ENCODE data around the gene ACKR2. TPM values are rescaled to one million over a fixed set of nuclear protein-coding genes. Genes with fewer than 3 reads are reported as not detected.

The ACKR2 gene
- total and polyA plus RNA-seq, 2 experiments from 2014 or later: 0.11 to 0.23 TPM

GRCh38 chr3:42892807-42893206, 83.6 kb downstream of the ACKR2 start:
- Histone ChIP-seq H3K9me3 (ENCODE audit: low read depth) (no peaks in the 10 kb centered on the region), H3F3A (ENCODE audit: insufficient read depth) (no peaks in the 10 kb centered on the region)

GRCh38 chr3:42894698-42895579, 85.7 kb downstream of the ACKR2 start:
- DNase-seq: no peak
- in situ Hi-C loops (cut with MboI): no loop called here
- H4K20me1 ChIP-seq (ENCODE audit: insufficient read depth): no peaks in the 10 kb centered on the region
- H2AFZ ChIP-seq: no peak overlapping the region
- H3K9me2 ChIP-seq (ENCODE audit: insufficient read depth): no peaks in the 10 kb centered on the region
- H3K27ac ChIP-seq: no peak overlapping the region
- no peaks in the 10 kb centered on the region for H3K36me3 ChIP-seq (ENCODE audit: low read depth)
- no peak for TF ChIP-seq EZH2phosphoT487 (IDR thresholded peaks at IDR 0.05; ENCODE audit: insufficient read depth, low read depth)
- no peak for TF ChIP-seq EZH2 (IDR thresholded peaks at IDR 0.05; ENCODE audit: insufficient read depth, poor library complexity, severe bottlenecking)
- no peaks in the 10 kb centered on the region; the same call in 1 of the 2 replicates for H3K4me1 ChIP-seq (ENCODE audit: insufficient read depth)
- WGBS, 2 experiments (ENCODE audit: low coverage in 1 of 2, low lambda C conversion rate in 2 of 2, missing lambda C conversion rate in 2 of 2): 51 to 54% methylated on average over 3 of the region's 3 CpGs
- H3K4me3 ChIP-seq: no peak overlapping the region
- 0 out of 2 replicates have a peak, but pooled peaks cover 17% of the 10 kb centered on the region for H3K27me3 ChIP-seq (replicated peaks; ENCODE audit: insufficient read depth)
- no peaks in the 10 kb centered on the region for H3K9me3 ChIP-seq (ENCODE audit: low read depth)
- H3K4me2 ChIP-seq (ENCODE audit: unreplicated experiment): no peak overlapping the region
- H3K79me2 ChIP-seq (ENCODE audit: insufficient read depth): no peaks in the 10 kb centered on the region
- no peak overlapping the region for H3K9ac ChIP-seq
- no peaks in the 10 kb centered on the region for H3F3A ChIP-seq (ENCODE audit: insufficient read depth)

More at GRCh38 chr3:42892807-42893206, 83.6 kb downstream of the ACKR2 start:
- Histone ChIP-seq H3K4me3 (no peak overlapping the region), H3K27ac (no peak overlapping the region), H3K9me2 (ENCODE audit: insufficient read depth) (no peaks in the 10 kb centered on the region), H3K27me3 (replicated peaks; ENCODE audit: insufficient read depth) (peaks cover 22% of the 10 kb centered on the region; the same call in 1 of the 2 replicates), H3K4me2 (ENCODE audit: unreplicated experiment) (no peak overlapping the region), H3K9ac (no peak overlapping the region), H4K20me1 (ENCODE audit: insufficient read depth) (no peaks in the 10 kb centered on the region), H3K79me2 (ENCODE audit: insufficient read depth) (no peaks in the 10 kb centered on the region), H3K4me1 (ENCODE audit: insufficient read depth) (no peaks in the 10 kb centered on the region; the same call in 1 of the 2 replicates), H2AFZ (no peak overlapping the region), H3K36me3 (ENCODE audit: low read depth) (no peaks in the 10 kb centered on the region)
- DNase-seq: no peak
- no peak for TF ChIP-seq EZH2 (IDR thresholded peaks at IDR 0.05; ENCODE audit: insufficient read depth, poor library complexity, severe bottlenecking)
- TF ChIP-seq EZH2phosphoT487 (IDR thresholded peaks at IDR 0.05; ENCODE audit: insufficient read depth, low read depth): no peak
- in situ Hi-C loops (cut with MboI): no loop called here
- WGBS, 2 experiments (ENCODE audit: low coverage in 1 of 2, low lambda C conversion rate in 2 of 2, missing lambda C conversion rate in 2 of 2): 21 to 39% methylated on average over 1 of the region's 1 CpG

GRCh38 chr3:42895580-42895868, 86.3 kb downstream of the ACKR2 start:
- no peak for TF ChIP-seq EZH2 (IDR thresholded peaks at IDR 0.05; ENCODE audit: insufficient read depth, poor library complexity, severe bottlenecking)
- no peaks in the 10 kb centered on the region; the same call in 1 of the 2 replicates for H3K4me1 ChIP-seq (ENCODE audit: insufficient read depth)
- H3F3A ChIP-seq (ENCODE audit: insufficient read depth): no peaks in the 10 kb centered on the region
- H4K20me1 ChIP-seq (ENCODE audit: insufficient read depth): no peaks in the 10 kb centered on the region
- no peak for DNase-seq
- H3K9me3 ChIP-seq (ENCODE audit: low read depth): no peaks in the 10 kb centered on the region
- H3K27ac ChIP-seq: no peak overlapping the region
- no peaks in the 10 kb centered on the region for H3K79me2 ChIP-seq (ENCODE audit: insufficient read depth)
- in situ Hi-C loops (cut with MboI): no loop called here
- H2AFZ ChIP-seq: no peak overlapping the region
- H3K9ac ChIP-seq: no peak overlapping the region
- H3K9me2 ChIP-seq (ENCODE audit: insufficient read depth): no peaks in the 10 kb centered on the region
- H3K36me3 ChIP-seq (ENCODE audit: low read depth): no peaks in the 10 kb centered on the region
- H3K4me3 ChIP-seq: no peak overlapping the region
- no peak overlapping the region for H3K4me2 ChIP-seq (ENCODE audit: unreplicated experiment)
- 0 out of 2 replicates have a peak, but pooled peaks cover 17% of the 10 kb centered on the region for H3K27me3 ChIP-seq (replicated peaks; ENCODE audit: insufficient read depth)

- Histone ChIP-seq H3F3A (ENCODE audit: insufficient read depth) (no peaks in the 10 kb centered on the region), H3K9me2 (ENCODE audit: insufficient read depth) (no peaks in the 10 kb centered on the region), H3K27ac (no peak overlapping the region), H3K27me3 (replicated peaks; ENCODE audit: insufficient read depth) (0 out of 2 replicates have a peak, but pooled peaks cover 11% of the 10 kb centered on the region), H3K79me2 (ENCODE audit: insufficient read depth) (no peaks in the 10 kb centered on the region), H3K9ac (no peak overlapping the region), H3K36me3 (ENCODE audit: low read depth) (no peaks in the 10 kb centered on the region), H4K20me1 (ENCODE audit: insufficient read depth) (no peaks in the 10 kb centered on the region), H3K4me3 (no peak overlapping the region), H3K9me3 (ENCODE audit: low read depth) (no peaks in the 10 kb centered on the region), H3K4me1 (ENCODE audit: insufficient read depth) (no peaks in the 10 kb centered on the region), H2AFZ (no peak overlapping the region), H3K4me2 (ENCODE audit: unreplicated experiment) (no peak overlapping the region)
- in situ Hi-C loops (cut with MboI): no loop called here
- TF ChIP-seq EZH2phosphoT487 (IDR thresholded peaks at IDR 0.05; ENCODE audit: insufficient read depth, low read depth): no peak
- peak; percentile 25 for DNase-seq
Observed at GRCh38 chr3:42898896-42899675, 89.8 kb downstream of the ACKR2 start.
